ENCODE data around the gene RPH3AL.

Gene RPH3AL

DNA sequence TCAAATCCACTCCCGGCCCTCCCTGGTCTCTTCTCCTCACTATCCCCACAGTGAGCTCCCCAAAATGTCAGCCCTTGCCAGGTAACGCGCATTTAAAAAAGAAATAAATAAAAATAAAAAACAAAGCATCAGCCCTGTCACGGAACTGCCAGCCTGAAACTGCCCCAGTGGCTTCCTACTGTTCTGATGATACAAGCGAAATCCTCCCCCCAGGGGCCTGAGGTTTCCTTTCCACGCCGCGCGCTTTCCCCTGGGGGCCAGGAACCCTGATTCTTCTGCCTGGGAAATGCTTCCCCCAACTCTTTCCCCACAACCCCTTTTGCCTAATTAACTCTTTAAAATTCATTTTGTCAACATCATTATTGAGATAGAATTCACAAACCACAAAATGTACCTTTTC, 12.2 kb upstream of the RPH3AL start:
- H3K27ac ChIP-seq = no peak overlapping the region
- TF ChIP-seq ZFX (IDR thresholded peaks at IDR 0.05; ENCODE audit: borderline replicate concordance) = no peak
- TF ChIP-seq, protein P1, sequence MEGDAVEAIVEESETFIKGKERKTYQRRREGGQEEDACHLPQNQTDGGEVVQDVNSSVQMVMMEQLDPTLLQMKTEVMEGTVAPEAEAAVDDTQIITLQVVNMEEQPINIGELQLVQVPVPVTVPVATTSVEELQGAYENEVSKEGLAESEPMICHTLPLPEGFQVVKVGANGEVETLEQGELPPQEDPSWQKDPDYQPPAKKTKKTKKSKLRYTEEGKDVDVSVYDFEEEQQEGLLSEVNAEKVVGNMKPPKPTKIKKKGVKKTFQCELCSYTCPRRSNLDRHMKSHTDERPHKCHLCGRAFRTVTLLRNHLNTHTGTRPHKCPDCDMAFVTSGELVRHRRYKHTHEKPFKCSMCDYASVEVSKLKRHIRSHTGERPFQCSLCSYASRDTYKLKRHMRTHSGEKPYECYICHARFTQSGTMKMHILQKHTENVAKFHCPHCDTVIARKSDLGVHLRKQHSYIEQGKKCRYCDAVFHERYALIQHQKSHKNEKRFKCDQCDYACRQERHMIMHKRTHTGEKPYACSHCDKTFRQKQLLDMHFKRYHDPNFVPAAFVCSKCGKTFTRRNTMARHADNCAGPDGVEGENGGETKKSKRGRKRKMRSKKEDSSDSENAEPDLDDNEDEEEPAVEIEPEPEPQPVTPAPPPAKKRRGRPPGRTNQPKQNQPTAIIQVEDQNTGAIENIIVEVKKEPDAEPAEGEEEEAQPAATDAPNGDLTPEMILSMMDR (IDR thresholded peaks at IDR 0.05) = no peak

DNA sequence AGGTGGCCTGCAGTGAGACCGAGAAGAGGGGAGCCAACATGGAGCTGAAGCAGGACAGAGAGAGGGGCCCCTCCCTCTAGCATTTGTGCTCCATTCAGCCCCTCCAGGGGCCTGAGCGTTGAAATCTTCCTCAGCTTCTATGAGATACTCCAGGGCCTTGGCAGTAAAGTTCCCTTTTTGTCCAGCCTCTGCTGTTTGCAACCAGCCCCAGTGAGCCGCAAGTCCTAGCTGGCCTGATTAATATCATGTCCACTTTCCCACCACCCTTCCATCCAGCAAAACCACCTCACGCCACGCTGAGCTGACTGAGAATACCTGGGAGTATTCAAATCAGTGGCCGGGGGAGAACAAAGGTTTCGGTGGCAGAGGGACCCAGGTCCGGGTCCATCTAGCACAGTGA, 11.7 kb upstream of the RPH3AL start:
- no peak overlapping the region for H3K27ac ChIP-seq
- TF ChIP-seq ZFX (IDR thresholded peaks at IDR 0.05; ENCODE audit: borderline replicate concordance) = no peak
- TF ChIP-seq, protein P1 (IDR thresholded peaks at IDR 0.05) = no peak

DNA sequence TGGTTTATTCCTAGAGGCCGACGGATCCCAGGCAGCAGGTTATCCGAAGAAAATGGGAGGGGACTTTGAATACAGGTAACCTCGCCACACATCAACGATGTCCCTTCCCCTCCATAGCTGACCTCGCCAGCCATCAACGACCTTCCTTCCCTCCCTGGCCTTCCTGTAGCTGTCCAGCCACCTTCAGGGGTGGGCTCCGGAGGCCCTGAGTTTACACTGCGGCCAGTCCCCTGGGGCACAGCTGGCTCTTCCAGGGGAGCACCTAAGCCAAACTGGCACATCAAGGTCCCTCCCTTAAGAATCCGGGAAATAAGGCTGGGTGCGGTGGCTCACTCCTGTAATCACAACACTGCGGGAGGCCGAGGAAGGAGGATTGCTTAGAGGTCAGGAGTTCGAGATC, 10.1 kb upstream of the RPH3AL start:
- TF ChIP-seq ZFX (IDR thresholded peaks at IDR 0.05; ENCODE audit: borderline replicate concordance) = no peak
- TF ChIP-seq, protein P1 (IDR thresholded peaks at IDR 0.05) = no peak
- no peak overlapping the region for H3K27ac ChIP-seq

DNA sequence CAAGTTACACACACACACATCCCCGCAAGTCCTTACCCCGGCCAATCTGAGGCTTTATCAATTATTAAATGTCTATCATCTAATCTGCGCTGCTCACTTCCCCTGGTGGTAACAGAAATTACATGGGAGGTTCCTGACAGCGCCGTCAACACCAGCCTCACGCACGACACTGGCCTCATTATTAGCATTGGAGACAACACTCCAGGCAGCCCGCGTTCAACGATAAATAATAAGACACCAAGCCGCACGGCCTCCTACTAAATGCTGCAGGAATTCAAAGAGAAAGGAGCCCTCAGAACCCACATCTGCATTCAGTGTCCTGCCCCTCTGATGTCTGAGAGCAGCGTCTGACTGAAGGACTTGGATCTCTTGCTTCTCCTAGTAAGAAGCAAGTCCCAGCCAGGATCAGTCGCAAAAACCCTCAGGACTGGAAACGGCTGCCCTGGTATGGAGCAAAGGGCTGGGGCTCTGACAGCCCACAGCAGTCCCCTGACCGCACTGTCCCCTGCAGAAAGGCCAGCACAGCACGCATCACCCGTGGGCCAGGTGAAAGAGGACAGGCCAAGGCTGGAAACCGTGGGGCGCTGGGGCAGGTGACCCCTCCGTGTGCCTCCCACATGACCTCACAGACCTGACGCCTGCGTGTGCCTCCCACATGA, 7.6 kb upstream of the RPH3AL start:
- H3K27ac ChIP-seq = no peak overlapping the region
- TF ChIP-seq, protein P1 (IDR thresholded peaks at IDR 0.05) = no peak
- no peak for TF ChIP-seq ZFX (IDR thresholded peaks at IDR 0.05; ENCODE audit: borderline replicate concordance)

DNA sequence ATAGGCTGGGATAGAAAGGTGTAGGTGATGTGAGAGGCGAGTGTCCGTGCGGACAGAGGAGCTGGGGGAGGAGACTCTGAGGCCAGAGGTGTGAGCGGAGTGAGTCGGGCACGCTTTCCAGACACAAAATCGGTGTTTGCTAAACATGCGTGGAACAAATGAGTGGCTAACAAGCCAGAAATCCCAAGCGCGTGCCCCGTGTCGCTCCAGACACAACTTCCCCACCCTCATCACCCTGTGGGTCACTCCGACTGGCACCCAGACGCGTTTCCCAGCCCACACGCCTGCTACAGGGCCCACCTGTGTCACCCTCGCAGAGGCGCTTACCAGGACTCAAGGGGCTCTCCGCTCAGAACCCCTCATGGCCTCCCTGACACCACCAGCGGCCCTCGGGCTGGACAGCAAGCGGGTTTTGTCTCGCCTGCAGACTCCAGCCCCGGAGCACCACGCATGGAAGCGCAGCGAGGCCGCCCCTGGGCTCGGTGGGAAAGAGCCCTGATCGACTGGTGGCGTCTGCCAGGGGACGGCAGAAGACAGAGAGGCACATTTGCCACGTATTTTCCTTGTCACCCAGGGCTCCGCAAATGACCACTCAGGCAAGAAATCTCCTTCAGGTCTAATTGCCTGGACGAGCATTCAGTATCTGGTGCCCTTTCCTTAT, 6.0 kb upstream of the RPH3AL start:
- no peak overlapping the region for H3K27ac ChIP-seq
- TF ChIP-seq ZFX (IDR thresholded peaks at IDR 0.05; ENCODE audit: borderline replicate concordance) = no peak
- TF ChIP-seq, protein P1 (IDR thresholded peaks at IDR 0.05) = no peak

DNA sequence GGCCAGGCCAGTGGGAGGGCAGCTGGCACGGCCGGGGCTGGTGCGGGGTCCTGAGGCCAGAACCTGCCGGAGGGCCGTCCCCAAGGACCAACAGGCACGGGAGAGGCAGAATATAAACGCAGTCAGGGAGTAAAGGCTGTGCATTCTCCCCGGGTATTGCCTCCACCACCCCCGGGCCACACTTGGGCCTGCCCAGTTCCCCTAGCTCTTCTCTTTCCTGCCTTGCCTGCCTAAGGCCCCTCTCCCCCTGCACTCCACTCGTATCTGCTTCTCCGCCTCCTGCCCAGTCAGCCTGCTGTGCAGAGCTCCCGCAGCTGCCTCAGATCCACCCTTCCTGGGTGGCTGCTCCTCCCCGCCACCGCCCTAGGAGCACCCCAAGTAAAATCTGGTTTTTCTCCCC, 5.0 kb upstream of the RPH3AL start:
- no peak overlapping the region for H3K27ac ChIP-seq
- TF ChIP-seq, protein P1 (IDR thresholded peaks at IDR 0.05) = no peak
- no peak for TF ChIP-seq ZFX (IDR thresholded peaks at IDR 0.05; ENCODE audit: borderline replicate concordance)

DNA sequence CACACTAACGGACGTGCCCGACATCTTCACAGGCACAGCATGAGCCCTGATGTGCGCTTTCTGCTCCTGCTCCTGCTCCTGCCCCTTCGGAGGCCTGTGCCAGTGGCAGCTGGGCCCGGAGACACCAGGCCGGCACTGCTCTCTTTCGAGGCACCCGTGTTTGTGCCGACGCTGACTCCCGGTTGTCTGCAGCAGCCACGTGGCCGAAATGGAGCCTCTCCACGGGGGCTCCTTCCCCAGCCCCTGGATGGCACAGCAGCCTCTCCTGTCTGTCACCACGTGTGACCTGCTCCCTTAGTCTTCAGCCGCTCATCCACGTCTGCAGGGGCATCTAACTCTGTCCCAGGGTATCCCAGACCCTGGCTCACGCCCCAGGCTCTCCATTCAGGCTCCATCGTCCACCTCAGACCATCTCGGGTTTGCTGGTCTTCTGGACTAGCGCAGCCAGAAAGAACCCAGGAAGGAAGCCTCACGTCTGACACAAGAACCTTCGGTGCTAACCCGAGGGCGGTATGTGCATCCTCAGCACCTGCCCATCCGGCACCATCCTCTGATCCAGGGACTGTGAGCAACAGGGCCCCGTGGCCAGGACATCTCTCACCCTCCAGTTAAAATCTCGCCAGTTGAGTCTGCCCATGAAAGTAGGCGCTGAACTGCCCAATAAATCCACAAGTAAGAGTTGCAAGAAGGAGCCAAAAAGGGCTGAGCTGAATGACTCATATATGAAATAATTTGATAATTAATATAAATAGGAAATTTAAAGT, 4.2 kb upstream of the RPH3AL start:
- TF ChIP-seq, protein P1 (IDR thresholded peaks at IDR 0.05) = no peak
- TF ChIP-seq ZFX (IDR thresholded peaks at IDR 0.05; ENCODE audit: borderline replicate concordance) = no peak
- H3K27ac ChIP-seq = no peak overlapping the region

Measured in 22Rv1 (cell line).